Fibroblast of the aortic adventitia (primary cell): ENCODE results near the gene CORT. TPM values are rescaled to one million over a fixed set of nuclear protein-coding genes. Genes with fewer than 3 reads are reported as not detected.
A peak's percentile ranks its signal among the peaks of the same experiment; 100 is the strongest.
"Not testable (repeated sequence)": the region's sequence is repeated elsewhere in the genome, so short reads cannot be mapped to it uniquely, and the experiment has no call there.

ENCODE experiments used
- DNase-seq: peaks from one replicate; pipeline ENCODE4 v3.0.0-alpha.2; 2010; ENCODE audit warnings: low read depth
- H3K4me3 ChIP-seq: 2 replicates; pipeline ENCODE4 v1.5.1; 2011; ENCODE audit warnings: low read depth, mild to moderate bottlenecking, control low read depth, low read length, moderate library complexity
- total RNA-seq: library from RNA; depleted of rRNA; stranded (reverse); fragments of >200 nt; gene quantifications from 2 replicates; pipeline ENCODE4 v1.2.3, GENCODE V29; 2012; ENCODE audit warnings: low replicate concordance
- TF ChIP-seq, protein P1 (sequence below): IDR thresholded peaks from 2 replicates; pipeline ENCODE4 v1.5.1; 2011; ENCODE audit warnings: mild to moderate bottlenecking, low read length, control low read depth, inconsistent platforms; ENCODE audit not compliant: insufficient read depth

Gene CORT
- total RNA-seq, 1 donor, result 0.36 TPM

DNA sequence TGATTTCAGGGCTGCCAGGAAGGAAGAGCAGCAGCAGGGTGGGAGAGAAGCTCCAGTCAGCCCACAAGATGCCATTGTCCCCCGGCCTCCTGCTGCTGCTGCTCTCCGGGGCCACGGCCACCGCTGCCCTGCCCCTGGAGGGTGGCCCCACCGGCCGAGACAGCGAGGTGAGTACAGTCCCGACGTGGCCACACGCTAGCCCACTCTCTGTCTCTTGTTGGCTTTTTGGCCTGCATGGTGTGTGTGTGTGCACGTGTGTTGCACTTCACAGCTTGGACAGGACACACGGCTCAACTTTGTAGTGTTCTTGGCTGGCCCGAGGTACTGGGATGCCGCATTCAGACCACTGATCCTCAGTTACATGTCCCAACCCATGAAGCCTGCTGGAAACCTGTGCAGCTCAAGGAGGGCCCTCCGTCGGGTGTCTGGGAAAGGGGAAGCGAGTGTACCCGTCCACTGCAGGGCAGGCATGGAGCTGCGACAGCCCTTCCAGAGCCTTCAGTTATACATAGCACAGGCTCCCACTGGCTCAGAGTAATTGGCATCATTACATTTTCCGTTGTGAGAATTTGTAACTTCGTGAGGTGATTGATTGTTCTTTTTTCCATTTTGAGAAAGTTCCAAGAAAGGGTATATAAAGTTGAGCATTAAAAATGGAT lies 454 bp downstream of the CORT start:
- H3K4me3 ChIP-seq, result no peak overlapping the region
- DNase-seq, result no peak
- TF ChIP-seq, protein P1, sequence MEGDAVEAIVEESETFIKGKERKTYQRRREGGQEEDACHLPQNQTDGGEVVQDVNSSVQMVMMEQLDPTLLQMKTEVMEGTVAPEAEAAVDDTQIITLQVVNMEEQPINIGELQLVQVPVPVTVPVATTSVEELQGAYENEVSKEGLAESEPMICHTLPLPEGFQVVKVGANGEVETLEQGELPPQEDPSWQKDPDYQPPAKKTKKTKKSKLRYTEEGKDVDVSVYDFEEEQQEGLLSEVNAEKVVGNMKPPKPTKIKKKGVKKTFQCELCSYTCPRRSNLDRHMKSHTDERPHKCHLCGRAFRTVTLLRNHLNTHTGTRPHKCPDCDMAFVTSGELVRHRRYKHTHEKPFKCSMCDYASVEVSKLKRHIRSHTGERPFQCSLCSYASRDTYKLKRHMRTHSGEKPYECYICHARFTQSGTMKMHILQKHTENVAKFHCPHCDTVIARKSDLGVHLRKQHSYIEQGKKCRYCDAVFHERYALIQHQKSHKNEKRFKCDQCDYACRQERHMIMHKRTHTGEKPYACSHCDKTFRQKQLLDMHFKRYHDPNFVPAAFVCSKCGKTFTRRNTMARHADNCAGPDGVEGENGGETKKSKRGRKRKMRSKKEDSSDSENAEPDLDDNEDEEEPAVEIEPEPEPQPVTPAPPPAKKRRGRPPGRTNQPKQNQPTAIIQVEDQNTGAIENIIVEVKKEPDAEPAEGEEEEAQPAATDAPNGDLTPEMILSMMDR, result no peak

- peak; percentile 20 for DNase-seq
- TF ChIP-seq, protein P1, result no peak
- H3K4me3 ChIP-seq, result peak overlapping the region; percentile 11
Measured at GRCh38 chr1:10450836-10451235, 1.0 kb downstream of the CORT start.

- peak overlapping the region; percentile 34 for H3K4me3 ChIP-seq
- peak; percentile 68 for DNase-seq
- TF ChIP-seq, protein P1, result no peak
Measured at GRCh38 chr1:10451287-10451686, 1.5 kb downstream of the CORT start.

- DNase-seq, result no peak
- TF ChIP-seq, protein P1, result no peak
- no peak overlapping the region for H3K4me3 ChIP-seq
Measured at GRCh38 chr1:10456048-10456447, 6.2 kb downstream of the CORT start.

DNA sequence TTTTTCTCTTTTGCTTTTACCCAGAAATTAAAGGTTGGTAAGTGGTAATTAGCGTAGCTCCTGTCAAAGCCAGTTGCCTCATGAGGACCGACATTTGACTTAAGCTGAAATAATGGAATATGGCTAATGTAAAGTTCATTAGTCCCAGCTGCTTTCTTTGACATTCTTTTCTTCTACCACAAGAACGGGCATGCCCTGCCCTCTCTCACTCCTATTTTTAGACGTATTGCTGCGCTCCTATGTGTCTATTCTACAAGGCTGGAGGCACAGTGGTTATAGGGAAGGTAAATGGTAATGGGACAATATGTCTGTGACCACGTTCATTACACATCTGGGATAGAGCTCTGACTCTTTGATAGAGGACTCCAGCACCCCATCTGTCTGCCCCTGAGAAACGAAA lies 6.8 kb downstream of the CORT start:
- H3K4me3 ChIP-seq, result no peak overlapping the region
- DNase-seq, result no peak
- TF ChIP-seq, protein P1, result no peak

GRCh38 chr1:10457462-10457861 lies 7.6 kb downstream of the CORT start:
- not testable (repeated sequence) for DNase-seq, H3K4me3 ChIP-seq

GRCh38 chr1:10457875-10458274 lies 8.0 kb downstream of the CORT start:
- no peak for DNase-seq
- H3K4me3 ChIP-seq, result no peak overlapping the region
- TF ChIP-seq, protein P1, result no peak
